Duodenal mucosa (tissue), 2 donors: Measurements from ENCODE around the gene PCGF3.
"Not testable (repeated sequence)": the region's sequence is repeated elsewhere in the genome, so short reads cannot be mapped to it uniquely, and the experiment has no call there.

Experiments
- H3K27ac ChIP-seq: one replicate; pipeline ENCODE4 v1.7.0; 2013; ENCODE audit warnings: low read depth, low read length
- H3K27me3 ChIP-seq, 2 donors: one replicate each; pipeline ENCODE4 v1.7.0; 2013; ENCODE audit warnings: low read length in 2 of 2, control low read depth in 1 of 2; ENCODE audit not compliant: insufficient read depth in 2 of 2, control insufficient read depth in 1 of 2
- H3K36me3 ChIP-seq, 2 donors: one replicate each; pipeline ENCODE4 v1.7.0; 2013; ENCODE audit warnings: low read length in 2 of 2, control low read depth in 1 of 2; ENCODE audit not compliant: insufficient read depth in 2 of 2, control insufficient read depth in 1 of 2
- H3K4me1 ChIP-seq, 2 donors: one replicate each; pipeline ENCODE4 v1.7.0; 2013; ENCODE audit warnings: low read length in 2 of 2, control low read depth in 1 of 2; ENCODE audit not compliant: insufficient read depth in 2 of 2, control insufficient read depth in 1 of 2
- H3K4me3 ChIP-seq, 2 donors: one replicate each; pipeline ENCODE4 v1.7.0; 2013; ENCODE audit warnings: low read length in 2 of 2, low read depth in 1 of 2
- H3K9ac ChIP-seq, 2 donors: one replicate each; pipeline ENCODE4 v1.7.0; 2013; ENCODE audit warnings: low read length in 2 of 2, low read depth in 1 of 2
- H3K9me3 ChIP-seq, 2 donors: one replicate each; pipeline ENCODE4 v1.7.0; 2013; ENCODE audit warnings: low read length in 2 of 2, control low read depth in 1 of 2; ENCODE audit not compliant: control insufficient read depth in 1 of 2

PCGF3 gene

GRCh38 chr4:689723-690122 is 15.9 kb upstream of the PCGF3 start:
- Histone ChIP-seq H3K4me1 (peaks cover 31 to 33% of the 10 kb centered on the region in 2 donors), H3K9me3 (no peaks in the 10 kb centered on the region), H3K36me3 (no peaks in the 10 kb centered on the region), H3K4me3 (peak overlapping the region; percentile 58 to 64), H3K9ac (peak overlapping the region; percentile 58 to 60), H3K27me3 (no peaks in the 10 kb centered on the region), H3K27ac (no peak overlapping the region)

- H3K9ac ChIP-seq = no peak overlapping the region
- H3K27me3 ChIP-seq = no peaks in the 10 kb centered on the region
- H3K9me3 ChIP-seq = no peaks in the 10 kb centered on the region
- no peak overlapping the region for H3K27ac ChIP-seq
- no peak overlapping the region for H3K4me3 ChIP-seq
- peaks cover 16 to 17% of the 10 kb centered on the region in 2 donors for H3K4me1 ChIP-seq
- H3K36me3 ChIP-seq = no peaks in the 10 kb centered on the region
Observed at GRCh38 chr4:692771-693554, 12.7 kb upstream of the PCGF3 start.

GRCh38 chr4:694341-694940 is 11.2 kb upstream of the PCGF3 start:
- H3K4me3 ChIP-seq, H3K9ac ChIP-seq, H3K27me3 ChIP-seq, H3K9me3 ChIP-seq, H3K27ac ChIP-seq, H3K4me1 ChIP-seq, H3K36me3 ChIP-seq: not testable (repeated sequence)

- H3K27ac ChIP-seq = no peak overlapping the region
Observed at GRCh38 chr4:699816-700580, 5.6 kb upstream of the PCGF3 start.

GRCh38 chr4:700587-701264 is 4.9 kb upstream of the PCGF3 start:
- no peak overlapping the region for H3K9ac ChIP-seq

More at GRCh38 chr4:699816-700580, 5.6 kb upstream of the PCGF3 start:
- Histone ChIP-seq H3K9me3 (no peaks in the 10 kb centered on the region), H3K27me3 (no peaks in the 10 kb centered on the region), H3K4me1 (peaks cover 2 to 18% of the 10 kb centered on the region in 2 donors), H3K9ac (no peak overlapping the region), H3K4me3 (peak overlapping the region in 1 of 2 donors; percentile 23), H3K36me3 (no peaks in the 10 kb centered on the region)

GRCh38 chr4:702618-703048 is 3.0 kb upstream of the PCGF3 start:
- Histone ChIP-seq H3K4me1 (peaks cover 6 to 29% of the 10 kb centered on the region in 2 donors), H3K9ac (no peak overlapping the region), H3K27ac (no peak overlapping the region), H3K9me3 (no peaks in the 10 kb centered on the region), H3K36me3 (no peaks in the 10 kb centered on the region), H3K4me3 (no peak overlapping the region), H3K27me3 (no peaks in the 10 kb centered on the region)

More at GRCh38 chr4:700587-701264, 4.9 kb upstream of the PCGF3 start:
- Histone ChIP-seq H3K36me3 (no peaks in the 10 kb centered on the region), H3K9me3 (no peaks in the 10 kb centered on the region), H3K4me3 (no peak overlapping the region), H3K4me1 (peaks cover 6 to 21% of the 10 kb centered on the region in 2 donors), H3K27ac (no peak overlapping the region), H3K27me3 (no peaks in the 10 kb centered on the region)

GRCh38 chr4:703336-704197 is 2.1 kb upstream of the PCGF3 start:
- H3K27ac ChIP-seq = no peak overlapping the region
- no peak overlapping the region for H3K4me3 ChIP-seq
- H3K36me3 ChIP-seq = no peaks in the 10 kb centered on the region
- H3K4me1 ChIP-seq = peaks cover 12 to 35% of the 10 kb centered on the region in 2 donors
- no peaks in the 10 kb centered on the region for H3K9me3 ChIP-seq
- no peaks in the 10 kb centered on the region for H3K27me3 ChIP-seq
- H3K9ac ChIP-seq = no peak overlapping the region

GRCh38 chr4:704198-704891 is 1.3 kb upstream of the PCGF3 start:
- Histone ChIP-seq H3K4me3 (no peak overlapping the region), H3K9ac (no peak overlapping the region), H3K9me3 (no peaks in the 10 kb centered on the region), H3K36me3 (no peaks in the 10 kb centered on the region), H3K27me3 (no peaks in the 10 kb centered on the region), H3K27ac (no peak overlapping the region), H3K4me1 (peaks cover 12 to 35% of the 10 kb centered on the region in 2 donors)

- Histone ChIP-seq H3K4me1 (peaks cover 12 to 29% of the 10 kb centered on the region in 2 donors), H3K9ac (peak overlapping the region; percentile 71 to 79), H3K9me3 (no peaks in the 10 kb centered on the region), H3K27me3 (no peaks in the 10 kb centered on the region), H3K36me3 (peaks cover 0 to under 1% of the 10 kb centered on the region in 2 donors), H3K27ac (no peak overlapping the region), H3K4me3 (peak overlapping the region; percentile 63 to 68)
Observed at GRCh38 chr4:704971-705277, 708 bp upstream of the PCGF3 start.
